GM21423 (cell line): ENCODE results near the gene RBMS3.
"Not testable (repeated sequence)": the region's sequence is repeated elsewhere in the genome, so short reads cannot be mapped to it uniquely, and the experiment has no call there.

ENCODE experiments used
- ATAC-seq: cut with Tn5 transposase; IDR thresholded peaks from one replicate; pipeline ENCODE4 v1.9.1; 2021; ENCODE audit warnings: mild to moderate bottlenecking, moderate library complexity; ENCODE audit not compliant: unreplicated experiment

Gene RBMS3

DNA sequence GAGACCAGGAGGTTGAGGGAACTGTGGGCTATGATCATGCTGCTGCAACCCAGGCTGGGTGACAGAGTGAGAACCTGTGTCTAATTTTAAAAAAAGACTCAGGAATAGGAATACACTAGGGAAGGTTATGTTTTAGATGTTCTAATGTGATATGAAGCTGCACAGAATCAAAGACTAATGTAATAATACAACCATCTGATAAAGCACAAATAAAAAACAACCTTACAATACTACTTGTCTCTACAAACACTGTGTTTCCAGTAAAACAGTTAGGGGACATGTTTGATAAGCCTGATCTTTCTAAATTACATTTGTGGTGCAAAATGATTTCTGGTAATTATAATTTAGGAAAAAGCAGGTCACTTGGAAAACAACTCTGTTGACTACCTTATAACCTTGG lies 56.7 kb downstream of the RBMS3 start:
- ATAC-seq: no peak

DNA sequence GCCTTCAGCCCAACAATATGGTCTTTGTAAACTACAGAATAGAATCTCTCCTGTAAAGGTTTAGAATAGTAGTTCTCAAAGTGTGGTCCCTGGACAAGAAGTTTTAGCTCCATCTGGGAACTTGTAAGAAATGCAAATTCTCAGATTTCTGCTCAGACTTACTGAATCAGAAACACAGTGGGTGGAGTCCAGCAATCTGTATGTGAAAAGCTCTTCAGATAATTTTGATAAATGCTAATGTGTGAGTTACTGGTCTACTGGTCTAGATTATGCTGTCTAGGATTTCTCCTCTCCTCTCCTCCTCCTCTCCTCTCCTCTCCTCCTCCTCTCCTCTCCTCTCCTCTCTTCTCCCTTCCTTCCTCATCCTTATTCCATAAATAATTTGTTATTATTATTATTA lies 57.5 kb downstream of the RBMS3 start:
- no peak for ATAC-seq

DNA sequence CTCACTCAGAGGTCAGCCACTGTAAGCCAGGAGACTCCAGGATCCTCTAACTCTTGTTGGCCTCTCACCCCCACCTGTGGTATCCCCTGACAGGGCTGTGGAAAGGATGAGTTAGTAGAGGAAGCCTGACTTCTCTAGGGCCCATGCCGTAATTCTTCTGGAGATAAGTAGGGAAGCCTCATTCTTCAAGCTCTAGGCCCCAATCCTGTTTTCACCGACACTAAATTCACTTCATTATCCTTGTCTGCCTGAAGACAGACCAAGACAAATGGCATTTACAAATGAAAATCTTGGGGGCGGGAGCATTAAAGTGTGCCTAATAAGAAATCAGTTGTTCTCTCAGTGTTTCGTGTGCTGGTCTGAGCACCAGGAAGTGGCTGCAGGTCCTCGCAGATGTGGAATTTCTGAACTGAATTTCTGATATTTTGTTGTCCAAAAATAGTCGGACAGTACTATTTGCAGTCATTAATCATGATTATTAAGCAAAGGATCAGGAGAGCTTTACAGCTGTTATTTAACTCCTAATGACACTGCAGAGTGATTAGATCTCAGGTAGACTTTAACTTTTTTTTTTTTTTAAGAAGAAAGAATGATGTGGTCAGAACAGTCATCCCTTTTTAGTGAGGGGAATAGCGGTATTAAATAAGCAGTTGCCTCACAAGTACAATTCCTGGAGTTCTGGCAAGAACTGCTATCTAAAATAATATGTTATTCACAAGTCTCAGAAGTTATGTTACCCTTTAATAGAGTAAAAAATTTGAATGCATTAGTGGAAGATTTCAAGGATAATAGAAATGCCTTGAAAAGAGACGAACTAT lies 58.4 kb downstream of the RBMS3 start:
- no peak for ATAC-seq

DNA sequence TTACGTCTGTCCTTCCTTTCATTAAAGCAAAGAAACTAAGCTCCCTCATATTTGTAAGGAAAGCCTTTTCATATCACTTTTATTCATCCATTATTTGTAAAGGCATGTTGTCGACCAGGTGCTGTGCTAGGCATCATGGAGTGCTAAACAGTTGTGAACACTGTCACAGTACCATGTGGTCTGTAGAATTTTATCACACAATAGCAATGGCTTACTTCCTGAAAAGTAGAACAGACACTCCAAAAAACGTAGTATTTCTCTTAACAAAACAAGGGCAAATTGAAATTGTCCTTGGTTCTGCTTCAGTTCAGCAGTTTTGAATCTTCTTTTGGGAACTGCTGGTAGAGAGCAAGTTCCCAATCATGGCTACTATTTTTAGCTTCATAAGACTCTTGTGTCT lies 63.3 kb downstream of the RBMS3 start:
- ATAC-seq: no peak

DNA sequence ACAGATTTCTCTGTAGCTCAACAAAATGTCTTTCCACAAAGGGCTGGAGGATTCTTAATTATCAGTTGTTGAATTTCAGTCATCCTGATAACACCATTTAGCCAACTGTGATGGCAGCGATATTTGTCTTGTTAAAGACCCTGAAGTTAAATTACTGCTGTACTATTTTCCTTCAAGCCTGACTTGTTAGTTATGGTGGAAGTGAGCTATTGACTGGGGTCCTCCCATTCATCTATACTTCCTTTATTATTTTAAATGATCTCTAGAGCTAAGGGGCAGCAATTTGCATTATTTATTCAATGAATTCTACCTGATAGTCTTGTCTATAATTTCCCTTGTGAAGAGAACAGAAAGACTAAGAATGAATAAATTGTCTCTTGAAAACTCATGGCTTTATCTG lies 64.1 kb downstream of the RBMS3 start:
- ATAC-seq: no peak

DNA sequence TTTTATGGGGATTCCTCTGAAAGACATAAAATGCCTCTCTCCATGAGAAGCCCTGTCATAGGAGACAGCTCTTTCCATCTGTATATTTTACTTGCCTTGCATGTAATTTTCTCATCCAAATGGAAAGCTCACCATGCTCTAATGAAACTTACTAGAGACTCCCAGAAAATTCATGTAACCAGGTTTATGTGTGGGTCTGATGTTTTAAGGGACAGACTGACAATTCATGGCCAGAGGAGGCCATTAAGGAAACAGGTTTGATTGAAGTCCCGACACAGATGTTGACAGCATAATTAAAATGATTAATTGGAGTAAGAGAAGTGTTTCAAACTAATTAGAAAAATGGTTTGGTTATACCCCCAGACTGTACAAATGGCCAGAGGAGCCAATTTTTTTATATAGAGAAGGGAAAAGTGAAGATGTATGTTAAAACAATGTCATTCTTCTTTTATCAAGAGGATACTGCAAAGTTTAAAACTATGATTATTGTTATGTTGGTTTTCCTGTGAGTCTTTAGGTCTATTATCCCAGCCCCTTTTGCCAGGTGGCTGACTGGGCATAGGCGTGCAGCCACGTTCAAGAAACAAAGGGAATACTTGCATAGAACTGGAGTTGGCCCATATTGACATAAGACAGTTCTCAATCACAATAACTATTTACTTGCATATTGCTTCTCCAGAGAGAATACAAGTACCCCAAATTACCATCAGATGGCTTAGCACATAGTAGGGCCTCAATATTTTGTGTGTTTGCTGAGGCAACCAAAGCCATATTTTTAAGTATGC lies 64.8 kb downstream of the RBMS3 start:
- ATAC-seq: no peak

DNA sequence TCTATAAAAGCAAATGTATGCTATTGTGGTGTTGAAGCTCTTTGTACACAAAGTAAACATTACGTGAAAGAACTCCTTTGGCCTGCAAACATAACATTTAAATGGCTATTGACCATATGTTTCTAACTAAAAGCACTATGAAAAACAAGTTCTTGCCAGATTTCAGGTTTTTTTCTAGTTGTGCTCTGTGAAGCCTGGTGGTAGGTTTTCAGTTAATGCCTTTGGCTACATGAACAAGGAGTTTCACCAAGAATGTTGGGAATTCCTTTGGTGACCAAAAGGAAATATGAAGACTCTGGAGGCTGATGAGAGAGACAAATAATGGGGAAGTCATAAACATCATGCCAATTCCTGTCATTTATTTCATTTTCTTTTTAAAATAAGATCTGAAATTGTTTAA lies 66.0 kb downstream of the RBMS3 start:
- ATAC-seq: no peak

DNA sequence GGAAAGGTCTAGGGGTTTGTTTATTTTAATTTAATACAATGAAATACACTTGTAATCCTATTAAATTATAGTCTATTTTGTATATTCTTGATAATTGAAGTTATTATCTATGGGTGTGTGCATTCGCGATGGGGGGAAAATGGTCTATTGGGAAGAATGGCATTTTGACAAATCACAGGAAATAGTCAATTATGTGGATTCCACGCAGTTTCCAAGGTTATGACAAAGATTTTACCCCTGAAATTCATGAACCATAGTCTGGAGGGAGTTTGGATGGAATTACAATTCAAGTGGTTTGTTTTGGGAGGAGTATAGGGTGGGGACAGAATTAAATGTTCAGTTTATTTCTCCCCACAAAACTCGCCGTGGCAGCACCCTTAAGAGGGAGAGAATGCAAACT lies 66.5 kb downstream of the RBMS3 start:
- no peak for ATAC-seq

DNA sequence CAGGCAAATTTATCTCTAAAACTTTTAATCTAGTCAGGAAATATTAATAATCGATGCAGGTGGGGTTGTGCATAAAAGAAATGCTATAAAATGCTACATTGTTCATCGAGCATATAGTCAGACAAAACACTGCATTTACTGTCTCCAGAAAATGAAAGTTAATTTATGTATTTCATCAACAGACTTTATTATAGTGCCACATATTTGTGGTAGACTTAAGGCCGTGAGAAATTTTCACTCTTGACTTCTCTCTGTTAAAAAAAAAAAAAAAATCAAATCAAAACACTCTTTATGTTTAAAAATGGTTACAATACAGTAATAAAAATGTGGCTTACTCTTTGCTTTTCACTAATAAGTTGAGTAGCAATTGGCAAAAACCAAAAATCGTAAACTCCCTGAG lies 67.4 kb downstream of the RBMS3 start:
- ATAC-seq: no peak

DNA sequence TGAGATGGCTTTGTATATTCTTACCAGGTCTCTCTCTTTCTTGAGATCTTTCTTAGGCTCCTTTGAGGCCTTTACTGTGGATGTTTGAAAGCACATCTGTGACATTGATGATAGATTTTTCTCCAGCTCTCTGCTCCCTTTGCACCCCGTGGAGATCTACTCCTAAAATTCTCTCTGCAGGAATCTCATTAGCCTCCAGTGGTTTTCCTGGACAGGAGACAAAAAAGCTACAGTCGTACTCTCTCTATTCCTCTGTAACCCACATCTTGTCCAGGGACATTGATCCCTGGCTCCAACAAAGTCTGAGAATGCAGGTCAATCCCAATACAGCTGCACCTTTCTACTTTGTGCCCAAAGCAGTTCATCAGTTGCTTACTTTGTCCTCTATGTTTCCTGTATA lies 68.2 kb downstream of the RBMS3 start:
- ATAC-seq: no peak

DNA sequence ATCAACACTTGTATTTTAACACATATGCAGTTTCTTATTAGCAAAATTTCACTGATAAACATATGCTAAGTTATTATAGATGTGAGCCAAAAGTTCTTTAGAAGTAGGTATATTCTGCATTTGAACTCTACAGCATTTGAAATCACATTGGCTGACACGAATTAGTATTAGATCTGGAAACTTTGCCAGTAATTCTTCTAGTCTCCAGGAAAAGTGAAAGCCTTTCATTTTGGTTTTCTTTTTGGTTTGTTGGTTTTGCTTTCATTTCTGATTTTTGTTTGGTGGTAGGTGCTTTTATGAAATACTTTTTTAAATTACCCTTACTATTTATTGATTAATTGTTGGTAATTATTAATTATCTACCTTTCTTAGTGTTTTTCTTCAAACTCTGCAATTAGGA lies 72.9 kb downstream of the RBMS3 start:
- ATAC-seq: no peak

DNA sequence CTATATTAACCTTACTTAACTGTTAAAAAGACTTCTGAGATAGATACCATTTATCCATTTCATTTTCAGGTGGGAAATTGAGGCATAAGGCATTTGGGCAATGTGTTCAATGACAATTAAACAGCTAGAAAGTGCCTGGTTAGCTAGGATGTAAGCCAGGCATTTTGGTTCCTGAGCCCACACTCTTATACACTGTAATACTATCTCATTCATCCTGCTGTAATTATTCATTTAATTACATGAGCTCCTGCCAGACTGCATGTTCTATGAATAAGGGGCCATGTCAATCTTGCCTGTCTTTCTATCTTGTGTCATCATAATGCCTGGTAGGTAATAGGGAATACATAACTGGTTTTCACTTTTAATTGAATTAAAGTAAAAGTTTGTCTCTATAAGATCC lies 74.0 kb downstream of the RBMS3 start:
- ATAC-seq: no peak

DNA sequence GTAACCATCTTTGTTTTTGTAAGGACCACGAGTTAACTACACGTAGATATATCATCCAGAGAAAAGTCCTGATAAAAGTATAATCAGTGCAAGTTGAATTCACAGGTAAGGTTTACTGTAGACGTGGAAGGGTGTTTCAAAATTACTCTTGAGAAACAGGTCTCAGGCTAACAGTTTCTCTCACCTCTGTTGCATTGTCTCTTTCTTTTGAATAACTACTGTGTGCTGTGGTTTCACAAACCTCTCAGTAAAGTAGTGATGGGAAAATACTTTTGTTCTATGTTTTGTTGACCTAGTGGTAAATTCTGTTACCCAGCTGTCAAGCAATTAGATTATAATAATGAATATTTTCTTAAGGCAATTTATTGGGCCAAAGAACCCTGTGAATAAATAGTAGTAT lies 75.2 kb downstream of the RBMS3 start:
- no peak for ATAC-seq

DNA sequence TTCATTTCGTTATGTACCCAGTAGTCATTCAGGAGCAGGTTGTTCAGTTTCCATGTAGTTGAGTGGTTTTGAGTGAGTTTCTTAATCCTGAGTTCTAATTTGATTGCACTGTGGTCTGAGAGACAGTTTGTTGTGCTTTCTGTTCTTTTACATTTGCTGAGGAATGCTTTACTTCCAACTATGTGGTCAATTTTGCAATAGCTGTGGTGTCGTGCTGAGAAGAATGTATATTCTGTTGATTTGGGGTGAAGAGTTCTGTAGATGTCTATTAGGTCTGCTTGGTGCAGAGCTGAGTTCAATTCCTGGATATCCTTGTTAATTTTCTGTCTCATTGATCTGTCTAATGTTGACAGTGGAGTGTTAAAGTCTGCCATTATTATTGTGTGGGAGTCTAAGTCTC lies 79.4 kb downstream of the RBMS3 start:
- ATAC-seq: not testable (repeated sequence)

DNA sequence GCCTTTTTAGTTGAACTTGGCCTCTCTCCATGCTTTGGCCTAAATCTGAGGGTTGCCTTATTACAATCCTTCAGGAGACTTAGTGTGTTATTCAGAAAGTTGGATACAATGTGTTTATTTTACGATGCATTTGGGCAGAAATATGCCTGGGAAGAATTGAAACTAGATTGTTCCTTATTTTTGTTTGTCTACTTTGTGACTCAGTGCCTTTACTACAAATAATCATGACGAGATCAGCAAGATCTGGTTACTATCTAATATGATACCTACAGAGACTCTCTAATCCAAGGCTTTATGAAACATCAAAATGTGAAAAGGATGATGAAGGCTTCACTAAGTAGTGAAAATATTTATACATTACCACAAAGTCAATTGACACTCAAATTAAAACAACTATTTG lies 82.2 kb downstream of the RBMS3 start:
- no peak for ATAC-seq

DNA sequence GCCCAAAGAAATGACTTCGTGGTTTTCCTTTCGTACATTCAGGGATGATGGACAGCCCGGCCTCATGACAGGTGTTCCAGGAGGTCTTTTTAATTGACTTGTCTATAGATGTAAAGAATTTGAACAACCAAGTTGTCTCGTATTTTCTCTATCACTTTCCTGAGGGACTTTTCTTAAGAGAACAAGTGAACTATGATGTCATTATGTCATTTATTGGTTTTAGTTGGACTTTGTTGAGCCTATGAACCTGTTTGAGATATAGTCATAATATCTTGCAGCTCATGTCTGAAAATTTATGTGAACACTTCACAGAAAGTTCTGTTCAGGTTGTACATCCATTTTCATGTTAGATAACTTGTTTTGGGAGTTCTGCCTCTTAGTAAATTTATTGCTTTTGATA lies 89.2 kb downstream of the RBMS3 start:
- no peak for ATAC-seq

DNA sequence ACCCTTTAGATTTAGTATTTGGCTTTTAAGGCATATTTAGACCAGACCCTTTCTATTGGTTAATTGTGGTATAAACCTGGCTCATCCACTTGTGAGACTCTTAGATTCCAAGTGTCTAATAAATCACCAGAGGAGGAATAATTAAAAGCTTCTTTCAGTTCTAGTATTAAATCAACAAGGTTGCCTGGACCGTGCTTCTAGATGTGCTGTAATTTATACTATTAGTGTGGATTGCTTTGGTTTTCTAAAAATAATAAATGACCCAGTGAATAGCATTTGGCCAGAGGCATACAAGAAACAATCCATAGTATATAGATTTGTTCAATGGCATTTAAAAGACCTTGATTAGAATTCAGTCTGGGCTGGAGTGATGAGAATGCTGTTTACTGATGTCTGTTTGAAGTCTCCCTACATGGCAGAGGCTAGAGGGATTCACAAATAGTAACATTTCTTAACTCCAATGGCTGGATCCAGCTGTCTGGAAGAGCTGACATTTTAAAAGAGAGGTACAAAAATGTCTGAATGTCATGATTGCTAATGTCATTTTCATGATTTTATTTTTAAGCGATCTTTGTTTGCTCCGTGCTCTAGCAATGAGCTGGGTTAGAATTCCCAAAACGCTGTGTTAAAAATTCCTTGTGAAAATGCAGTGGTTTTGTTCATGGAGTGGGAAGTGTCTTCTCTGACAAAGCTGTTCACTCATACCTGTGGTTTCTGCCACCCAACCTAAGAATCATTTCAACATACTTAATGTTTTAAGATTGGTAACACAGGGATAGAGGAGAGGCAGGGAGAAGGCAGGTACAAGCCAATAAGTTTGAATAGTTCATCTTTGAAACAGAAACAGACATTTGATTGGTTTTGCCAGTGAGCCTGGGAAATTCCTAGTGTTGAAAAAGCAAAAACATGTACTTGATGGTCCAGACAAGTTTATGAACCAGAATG lies 89.9 kb downstream of the RBMS3 start:
- no peak for ATAC-seq

DNA sequence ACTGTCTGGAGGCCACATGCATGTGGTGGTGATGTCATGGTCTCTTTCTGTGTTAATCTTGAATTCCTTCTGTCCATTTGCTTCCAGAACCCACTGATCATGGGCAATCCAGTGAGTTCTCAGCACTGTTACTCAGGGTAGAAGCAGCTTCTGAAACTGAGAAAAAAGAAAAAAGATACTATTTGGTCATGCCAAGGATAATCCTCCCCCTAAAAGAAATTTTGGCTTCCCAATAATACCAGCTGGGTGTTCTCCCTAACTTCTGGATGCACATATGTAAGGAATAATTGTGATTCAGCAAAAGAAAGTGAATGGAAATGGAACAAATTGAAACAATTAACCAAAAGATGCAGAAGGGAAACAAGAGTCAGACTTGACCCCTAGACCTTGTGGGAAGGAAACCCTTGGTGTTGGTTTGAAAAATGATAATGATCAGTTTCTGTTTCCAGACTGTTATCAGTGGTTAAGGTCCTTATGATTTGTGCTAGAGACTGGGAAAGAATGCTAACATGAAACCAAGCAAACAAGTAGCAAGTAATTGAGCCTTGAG lies 92.3 kb downstream of the RBMS3 start:
- no peak for ATAC-seq

DNA sequence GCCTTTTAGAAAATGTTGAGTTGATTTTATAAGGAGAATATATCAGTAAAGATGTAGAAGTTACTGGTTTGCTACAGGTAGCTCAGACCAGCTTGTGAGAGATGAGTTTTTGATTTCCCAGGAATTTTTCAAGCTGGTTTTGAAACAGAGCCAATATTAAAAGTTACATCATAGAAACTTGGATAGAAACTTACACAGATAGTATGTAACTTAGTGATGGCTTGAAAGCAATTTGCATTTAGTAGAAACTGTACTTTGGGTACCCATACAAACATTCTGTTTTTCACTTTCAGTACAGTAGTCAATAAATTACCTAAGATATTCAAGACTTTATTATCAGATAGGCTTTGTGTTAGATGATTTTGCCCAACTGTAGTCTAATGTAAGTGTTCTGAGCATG lies 93.4 kb downstream of the RBMS3 start:
- no peak for ATAC-seq

DNA sequence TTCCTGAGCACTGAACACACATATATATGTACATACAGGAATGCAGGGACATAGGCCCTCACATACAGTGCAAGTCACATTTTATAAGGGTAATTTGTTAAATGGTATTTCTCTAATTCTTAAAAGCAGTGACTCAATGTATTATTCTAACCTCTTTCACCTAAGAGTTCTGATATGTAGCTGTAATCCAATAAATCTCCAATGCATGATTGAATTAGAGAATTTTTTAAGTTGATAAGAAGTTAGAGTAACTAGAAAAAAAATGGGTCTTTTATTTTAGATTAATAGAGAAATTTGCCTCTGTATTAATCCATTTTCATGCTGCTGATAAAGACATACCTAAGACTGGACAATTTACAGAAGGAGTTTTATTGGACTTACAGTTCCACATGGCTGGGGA lies 98.2 kb downstream of the RBMS3 start:
- ATAC-seq: no peak

DNA sequence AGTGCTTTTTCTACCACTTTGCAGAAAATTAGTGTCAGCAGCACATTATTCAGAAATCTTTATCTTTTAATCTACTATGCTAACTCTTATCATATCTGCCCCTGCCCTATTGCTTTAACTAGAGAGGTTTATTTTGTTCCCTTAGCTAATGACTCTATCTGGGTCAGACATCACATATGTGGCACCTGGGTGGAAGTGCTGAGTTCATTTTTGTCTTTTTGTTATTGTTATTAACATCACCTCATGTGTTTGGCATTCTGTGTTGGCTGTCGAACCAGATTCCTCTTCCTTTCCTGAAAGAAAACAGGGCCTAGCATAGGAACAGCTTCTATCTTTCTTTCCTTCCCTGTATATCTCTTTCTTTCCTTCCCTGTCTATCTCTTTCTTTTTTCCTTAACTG lies 100.7 kb downstream of the RBMS3 start:
- no peak for ATAC-seq
